ENCODE measurements around the gene HELT.

HELT gene

DNA sequence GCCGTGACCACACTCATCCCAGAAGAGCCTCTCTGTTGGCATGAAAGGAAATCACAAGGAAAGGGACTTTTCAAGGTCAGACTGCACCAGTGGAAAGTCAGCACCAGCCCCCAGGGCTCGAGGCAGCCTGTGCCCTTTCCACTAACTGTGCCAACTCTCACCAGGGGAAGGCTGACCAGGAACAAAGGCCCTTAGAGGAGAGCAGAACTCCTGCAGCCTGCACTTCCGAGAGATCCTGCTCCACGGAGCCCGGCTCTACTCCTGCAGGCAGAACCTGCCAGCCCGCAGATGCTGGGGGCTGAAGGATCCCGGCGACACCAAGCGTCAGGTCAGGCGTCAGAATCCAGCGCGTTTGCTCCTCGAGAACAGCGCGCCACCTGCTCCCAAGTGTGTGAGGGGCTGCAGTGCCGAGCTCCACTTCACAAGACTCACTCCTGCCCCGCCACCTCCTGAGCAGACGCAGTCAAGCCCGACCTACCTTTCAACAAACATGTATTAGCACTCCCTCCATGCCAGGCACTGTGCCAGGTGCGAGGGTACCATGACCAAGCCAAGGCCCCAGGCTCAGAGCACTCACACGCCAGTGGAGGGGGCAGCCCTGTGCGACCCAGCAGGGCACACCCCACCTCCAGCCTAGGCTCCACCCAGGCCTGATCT, 13.6 kb upstream of the HELT start:
- DNase-seq, result peak; percentile 24

DNA sequence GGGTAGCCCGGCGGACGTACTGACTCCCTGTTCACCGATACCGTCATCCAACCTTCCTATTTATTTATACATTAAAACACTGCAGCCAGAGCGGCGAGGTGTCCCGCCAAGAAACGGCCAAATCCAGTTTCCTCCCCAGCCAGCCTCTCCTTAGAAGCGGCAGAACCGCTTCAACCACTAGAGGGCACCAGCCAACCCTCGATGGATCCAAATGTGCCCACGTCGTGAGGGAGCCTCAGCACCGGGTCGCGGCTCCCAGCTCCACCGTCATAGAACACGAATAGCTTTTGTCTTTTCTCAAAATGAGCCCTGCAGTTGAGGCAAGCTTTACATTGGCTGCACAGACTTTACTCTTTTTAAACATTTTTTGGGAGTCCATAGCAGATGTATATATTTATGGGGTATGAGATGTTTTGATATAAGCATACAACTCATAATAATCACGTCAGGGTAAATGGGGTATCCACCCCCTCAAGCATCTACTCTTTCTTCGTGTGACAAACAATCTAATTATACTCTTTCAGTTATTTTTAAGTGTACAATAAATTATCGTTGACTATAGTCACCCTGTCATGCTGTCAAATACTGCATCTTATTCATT, 13.0 kb upstream of the HELT start:
- DNase-seq, result peak; percentile 90

DNA sequence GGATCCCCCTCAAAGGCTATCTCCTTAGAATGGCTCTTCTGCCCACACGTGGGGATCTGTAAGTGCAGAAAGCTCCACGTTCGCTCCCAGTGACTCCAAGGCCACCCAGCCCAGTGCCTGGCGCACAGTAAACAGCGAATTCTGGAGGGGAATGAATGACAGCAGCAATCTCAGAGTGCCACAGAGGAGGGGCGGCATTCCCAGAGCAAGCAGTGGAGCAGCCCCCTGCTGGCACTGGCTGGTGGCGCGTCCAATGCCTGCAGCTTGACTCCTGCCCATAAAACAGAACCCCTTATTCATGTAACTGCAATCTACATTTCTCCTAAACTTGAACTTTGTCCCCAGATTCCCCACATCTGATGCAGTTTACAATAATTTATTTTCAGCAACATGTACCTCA, 6.9 kb upstream of the HELT start:
- DNase-seq, result peak; percentile 49

DNA sequence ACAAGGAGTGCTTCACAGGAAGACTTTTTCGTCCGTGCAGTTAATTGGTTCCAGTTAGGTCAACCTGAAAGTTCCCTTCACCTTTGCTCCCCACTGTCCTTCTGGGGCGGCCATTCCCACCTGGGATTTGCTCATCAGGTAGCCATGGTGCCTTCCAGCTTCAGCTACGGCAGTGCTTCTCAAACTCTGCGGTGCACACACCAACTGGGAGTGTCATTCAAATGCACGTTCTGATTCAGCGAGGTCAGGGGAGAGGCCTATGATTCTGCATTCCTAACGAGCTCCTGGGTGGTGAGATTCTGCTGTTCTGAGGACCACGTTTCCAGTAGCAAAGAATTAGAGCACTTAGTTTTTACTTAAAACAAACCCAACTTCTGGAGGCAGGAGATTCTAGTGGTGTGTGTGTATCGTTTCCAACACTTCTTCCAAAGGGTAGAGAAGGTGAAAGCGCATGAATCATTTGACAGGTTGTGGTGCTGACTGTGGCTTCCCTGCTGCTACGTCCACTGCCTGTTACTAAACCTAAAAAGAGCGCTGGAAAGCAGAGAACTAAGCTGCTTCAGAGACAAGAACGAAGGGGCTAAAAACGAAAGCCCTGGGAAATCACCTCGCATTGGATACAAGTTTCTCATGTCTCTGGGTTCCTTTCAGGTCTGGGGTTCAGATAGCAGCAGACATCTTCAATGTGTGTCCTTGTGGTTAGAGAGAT, 4.7 kb upstream of the HELT start:
- DNase-seq, result no peak

DNA sequence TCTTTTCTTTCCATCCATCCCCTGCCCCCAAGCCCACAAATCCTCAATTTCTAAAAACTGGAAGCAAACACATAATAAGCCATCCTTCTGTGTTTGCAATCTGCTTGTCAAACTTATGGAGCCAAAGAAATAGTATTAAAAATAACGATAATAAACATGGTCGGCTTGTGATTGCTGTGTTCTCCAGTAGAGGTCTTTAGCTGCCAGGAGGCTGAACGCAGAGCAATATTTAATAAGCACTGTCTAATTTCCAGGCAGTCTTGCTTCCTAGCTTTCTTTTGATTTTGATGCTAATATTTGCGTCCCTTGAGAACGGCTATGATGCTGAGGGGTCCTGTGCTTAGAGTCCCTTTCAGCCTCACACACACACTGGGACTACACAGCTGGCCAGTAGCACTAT, 3.2 kb upstream of the HELT start:
- DNase-seq, result peak; percentile 34

DNA sequence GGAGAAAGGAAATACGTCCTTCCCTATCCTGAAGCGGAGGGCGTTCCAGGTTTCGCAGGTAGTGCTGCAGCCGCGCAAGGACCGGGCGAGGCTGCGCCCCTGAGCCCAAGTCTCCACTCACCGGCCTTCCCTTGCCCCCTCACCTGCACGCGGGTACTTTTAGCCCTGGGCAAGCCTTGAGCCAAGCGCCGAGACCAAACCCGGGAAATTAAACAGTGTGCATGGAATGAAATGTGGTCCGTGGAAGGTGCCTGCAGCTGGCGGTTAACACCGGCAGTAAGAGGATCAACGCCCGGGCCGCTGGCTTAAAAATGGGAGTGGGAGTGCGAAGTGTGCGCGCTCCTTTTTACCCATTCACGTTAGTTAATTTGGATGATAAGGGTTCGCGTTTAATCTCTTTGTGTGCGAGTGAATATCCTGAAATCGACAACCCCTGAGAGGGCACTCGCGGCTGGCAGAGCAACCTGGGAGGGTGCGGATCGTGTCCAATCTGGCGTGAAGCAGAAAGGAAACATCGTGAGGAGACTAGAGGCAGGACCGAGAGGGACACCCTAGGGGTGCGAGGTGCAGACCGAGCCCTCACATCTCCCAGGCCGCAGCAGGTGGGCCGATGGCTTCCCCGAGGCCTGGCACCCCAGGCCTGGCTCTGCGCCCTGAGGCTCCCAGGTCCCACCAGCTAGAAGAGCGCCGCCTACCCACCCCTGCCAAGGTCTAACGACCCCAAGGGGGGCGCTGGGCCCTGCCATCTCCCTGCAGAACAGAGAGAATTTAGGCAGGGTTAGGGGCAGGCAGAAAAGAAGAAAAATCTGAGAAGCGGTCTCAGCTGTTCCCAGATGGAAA, 2.0 kb upstream of the HELT start:
- no peak for DNase-seq

DNA sequence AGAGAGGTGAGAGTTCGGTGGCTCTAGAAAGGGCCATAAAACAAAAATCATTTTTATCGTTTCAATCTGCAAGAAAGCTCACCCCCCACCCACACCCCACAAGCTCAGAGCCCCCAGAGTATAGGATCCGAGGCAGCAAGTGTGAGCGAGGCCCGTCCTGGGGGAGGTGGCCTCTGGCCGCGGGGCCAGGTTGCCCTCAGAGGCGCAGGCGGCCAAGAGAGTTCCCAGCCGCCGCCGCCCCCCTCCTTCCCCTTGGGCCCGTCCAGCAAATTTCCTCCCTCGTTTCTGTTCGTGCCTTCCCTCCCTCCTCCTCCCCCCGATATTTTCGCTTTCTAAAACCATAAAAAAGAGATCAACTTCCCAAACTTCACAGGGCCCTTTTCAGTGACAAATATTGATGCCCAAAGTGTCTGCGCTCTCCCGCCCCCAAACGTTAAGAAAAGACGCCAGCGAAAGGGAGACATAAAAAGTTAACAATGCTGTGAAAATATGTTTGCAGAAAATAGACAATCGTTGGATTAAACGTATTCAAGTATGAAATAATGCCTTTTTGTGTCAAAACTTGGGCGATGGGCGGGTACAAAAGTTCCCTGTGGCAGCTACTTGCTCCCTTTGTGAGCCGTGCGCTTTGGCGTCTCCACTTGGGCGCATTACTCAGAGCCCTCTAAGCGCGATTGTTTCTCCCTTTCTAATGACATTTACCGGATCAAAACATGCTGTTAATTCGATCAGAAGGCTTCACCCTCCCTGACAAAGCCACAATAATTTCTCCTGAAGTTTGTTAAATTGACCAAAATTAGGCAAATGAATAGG, 1.1 kb upstream of the HELT start:
- peak; percentile 36 for DNase-seq

DNA sequence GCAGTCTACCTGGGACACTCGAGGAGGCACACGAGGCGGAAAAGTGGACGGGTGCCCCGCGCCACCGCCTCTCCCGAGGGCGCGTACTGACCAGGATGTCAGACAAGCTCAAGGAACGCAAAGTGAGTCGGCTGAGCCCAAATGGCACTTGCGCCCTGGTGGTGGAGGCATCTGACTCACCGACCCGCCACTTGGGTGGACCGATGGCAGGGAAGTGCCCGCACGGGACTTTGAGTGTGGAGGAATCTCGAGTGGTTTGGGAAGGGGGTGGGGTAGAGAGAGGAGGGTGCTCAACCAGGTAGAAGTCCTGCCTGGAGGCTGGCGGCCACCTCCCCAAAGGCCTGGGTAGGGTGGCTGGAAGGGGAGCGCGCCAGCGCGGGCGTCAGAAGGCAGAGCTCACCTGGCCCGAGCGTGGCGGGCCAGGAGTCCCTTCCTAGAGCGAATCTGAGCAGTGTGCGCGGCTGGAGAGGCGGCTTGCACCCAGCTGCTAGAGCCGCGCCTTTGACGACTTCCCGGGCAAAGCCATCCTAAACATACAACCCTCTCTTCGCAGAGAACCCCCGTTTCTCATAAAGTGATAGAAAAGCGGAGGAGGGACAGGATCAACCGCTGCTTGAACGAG, 655 bp downstream of the HELT start:
- no peak for DNase-seq

DNA sequence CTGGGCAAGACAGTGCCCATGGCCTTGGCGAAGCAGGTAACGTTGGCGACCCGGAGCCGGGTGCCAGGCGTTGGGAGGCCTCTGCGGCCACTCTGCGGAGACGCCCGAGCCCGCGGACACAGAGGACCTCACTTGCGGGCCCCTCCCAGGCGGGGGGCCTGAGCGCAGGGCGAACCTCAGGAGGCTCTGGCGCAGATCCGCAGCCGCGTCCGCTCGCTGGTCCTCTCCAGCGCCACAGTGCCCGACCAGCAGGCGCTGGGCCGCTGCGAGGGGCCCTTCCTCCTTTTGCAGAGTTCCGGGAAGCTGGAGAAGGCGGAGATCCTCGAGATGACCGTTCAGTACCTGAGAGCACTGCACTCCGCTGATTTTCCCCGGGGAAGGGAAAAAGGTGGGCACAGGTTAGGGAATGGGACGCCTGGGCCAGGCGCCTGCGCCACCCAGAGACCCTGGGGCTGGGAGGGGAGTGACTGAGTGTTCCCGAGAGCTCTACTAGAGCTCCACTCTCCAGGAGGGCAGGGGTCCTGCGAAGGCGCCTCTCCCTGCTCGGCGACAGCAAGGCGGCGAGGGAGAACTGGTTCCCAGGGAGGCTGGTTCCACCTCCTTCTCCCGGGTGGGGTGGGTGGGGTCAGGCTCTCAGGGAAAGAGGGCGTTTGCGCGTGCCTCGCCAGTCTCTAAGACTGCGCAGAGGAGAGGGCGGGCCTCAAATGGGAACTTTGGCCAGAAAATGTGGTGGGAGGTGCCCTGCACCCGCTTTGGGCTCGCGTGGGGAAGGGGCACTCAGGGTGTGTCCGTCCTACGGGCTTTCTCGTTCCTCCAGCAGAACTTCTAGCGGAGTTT, 1.4 kb downstream of the HELT start:
- DNase-seq, result no peak

DNA sequence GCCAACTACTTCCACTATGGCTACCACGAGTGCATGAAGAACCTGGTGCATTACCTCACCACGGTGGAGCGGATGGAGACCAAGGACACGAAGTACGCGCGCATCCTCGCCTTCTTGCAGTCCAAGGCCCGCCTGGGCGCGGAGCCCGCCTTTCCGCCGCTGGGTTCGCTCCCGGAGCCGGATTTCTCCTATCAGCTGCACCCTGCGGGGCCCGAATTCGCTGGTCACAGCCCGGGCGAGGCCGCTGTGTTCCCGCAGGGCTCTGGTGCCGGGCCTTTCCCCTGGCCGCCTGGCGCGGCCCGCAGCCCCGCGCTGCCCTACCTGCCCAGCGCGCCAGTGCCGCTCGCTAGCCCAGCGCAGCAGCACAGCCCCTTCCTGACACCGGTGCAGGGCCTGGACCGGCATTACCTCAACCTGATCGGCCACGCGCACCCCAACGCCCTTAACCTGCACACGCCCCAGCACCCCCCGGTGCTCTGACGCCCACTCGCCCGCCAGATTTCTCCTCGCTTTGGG, 2.1 kb downstream of the HELT start:
- DNase-seq, result peak; percentile 45

DNA sequence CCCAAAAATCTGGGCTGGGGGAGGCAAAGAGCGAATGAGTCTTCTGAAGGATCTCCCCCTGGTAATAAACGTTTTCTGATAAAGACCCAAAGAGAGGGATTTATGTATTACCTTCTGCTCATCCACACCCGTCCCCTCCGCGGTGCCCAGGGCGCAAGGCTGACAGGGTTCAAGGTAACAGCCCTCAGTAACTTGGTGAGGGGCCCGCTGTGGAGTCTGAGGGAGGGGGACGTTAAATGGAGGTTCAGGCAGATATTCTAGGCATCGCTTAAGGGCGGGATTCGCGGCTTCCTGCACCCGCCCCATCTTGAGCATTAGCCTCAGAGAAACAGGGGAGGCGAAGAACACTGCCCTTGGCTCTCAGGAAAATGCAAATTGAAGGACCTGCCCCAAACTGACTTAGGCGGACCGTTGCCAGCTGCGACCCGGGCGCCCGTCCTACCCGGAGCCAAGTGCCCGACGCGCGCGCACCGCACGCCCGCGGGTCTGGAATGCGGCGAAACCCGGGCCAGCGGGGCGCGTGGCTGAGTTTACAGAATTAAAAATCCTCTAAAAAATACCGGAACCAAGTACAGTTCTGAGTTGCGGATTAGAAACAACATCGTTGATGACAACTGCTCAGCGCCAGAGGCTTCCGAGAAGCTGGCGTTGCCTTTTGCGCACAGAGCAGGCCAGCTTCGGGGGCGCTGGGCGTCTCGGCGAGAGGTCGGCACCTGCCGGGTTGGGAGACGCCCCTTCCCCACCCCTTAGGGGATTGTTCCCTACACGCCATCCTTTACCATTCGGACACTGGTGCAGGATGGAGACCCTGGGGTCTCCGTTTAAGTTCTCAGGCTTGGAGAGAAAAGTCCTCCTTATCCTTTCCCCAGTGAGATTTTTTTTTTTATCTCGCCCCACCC, 2.8 kb downstream of the HELT start:
- DNase-seq, result no peak

DNA sequence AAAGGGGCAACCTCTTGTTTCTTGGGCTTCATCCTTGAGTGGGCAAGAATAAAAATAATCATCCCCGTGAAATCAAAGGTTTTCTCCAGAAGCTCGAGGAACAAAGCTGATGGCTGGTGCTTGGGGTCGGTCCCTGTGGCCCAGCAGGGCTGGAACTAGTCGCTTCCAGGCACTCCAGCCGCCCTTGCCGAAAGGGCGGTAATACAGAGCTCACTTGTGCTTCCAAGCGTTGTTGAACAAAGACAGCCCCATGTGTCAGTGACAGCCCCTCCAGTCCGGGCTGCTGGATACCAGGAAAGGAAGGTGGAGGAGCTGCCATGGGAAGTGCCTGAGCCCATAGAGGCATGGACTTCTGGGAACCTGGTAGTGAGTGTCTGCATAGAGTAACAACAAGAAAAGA, 5.2 kb downstream of the HELT start:
- no peak for DNase-seq

DNA sequence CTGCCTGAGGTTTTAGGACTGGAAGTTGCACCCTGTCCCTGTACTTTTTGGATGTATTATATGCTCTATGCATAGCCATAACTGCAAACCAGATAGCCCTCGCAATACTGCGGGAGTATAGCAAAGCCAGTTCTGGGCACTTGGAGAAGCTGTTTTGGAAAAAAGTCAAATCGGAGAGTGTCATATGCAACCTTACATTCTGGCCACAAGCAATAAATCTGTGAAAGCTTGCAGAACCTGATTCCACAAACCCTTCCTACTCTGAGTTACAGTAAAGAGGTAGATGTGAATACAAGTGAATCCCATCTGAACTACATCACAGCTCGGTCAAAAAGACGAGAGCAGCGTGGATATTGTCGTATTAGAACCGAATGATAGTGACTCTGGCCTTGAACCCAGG, 10.3 kb downstream of the HELT start:
- DNase-seq, result no peak

DNA sequence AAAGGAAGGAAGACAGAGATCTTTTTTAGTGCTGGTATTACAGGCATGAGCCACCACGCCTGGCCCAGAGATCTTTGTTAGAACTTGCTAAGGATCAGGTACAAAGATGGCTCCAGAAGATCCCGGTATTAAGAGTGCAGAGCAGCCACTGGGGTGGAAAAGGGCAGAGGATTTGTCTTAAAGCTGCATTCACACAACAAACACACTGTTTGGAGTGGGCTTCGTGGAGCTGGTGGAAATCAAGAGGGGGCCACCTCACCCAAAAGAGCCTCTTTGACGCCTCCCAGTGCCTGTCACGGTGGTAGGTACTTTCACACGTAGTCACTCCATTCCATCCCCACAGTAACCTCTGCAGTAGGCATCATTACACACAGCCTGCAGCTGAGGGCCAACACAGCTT, 13.3 kb downstream of the HELT start:
- DNase-seq, result no peak

DNA sequence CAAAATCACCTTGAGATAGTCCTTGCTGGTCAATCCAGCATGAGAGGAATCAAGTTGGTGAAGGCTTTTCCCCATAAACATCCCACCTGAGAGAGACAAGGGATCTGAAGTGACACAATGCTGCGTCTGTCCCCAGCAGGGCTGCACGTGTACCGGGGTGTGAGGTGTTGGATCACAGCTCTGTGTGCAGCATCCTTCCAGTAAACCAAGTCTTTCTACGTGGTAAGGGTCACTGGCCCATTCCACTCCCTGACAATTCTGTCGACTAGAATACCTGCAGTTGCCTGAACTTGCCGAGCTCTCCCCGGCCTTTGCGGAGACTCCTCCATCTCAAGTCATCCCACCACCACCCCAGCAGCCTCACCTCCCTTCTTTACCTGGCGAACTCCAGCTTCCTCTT, 14.8 kb downstream of the HELT start:
- no peak for DNase-seq

DNA sequence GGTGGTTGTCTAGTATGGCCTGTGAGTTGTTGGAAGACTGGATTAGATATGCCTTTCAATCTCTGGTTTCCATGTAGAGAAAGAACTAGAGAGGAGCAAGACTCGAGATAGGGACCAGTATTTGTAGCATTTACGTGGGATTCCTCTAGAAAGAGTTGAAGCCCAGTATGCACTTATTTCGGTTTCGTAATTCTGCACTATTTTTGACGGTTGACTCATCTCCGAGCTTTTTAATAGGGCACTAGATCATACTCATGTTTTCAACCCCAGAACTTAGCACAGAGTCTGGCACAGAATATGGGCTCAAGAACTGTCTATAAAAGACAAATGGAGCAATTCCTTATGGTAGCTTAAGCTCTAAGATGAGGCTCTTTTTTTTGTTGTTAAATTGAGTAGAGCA, 15.7 kb downstream of the HELT start:
- DNase-seq, result no peak

DNA sequence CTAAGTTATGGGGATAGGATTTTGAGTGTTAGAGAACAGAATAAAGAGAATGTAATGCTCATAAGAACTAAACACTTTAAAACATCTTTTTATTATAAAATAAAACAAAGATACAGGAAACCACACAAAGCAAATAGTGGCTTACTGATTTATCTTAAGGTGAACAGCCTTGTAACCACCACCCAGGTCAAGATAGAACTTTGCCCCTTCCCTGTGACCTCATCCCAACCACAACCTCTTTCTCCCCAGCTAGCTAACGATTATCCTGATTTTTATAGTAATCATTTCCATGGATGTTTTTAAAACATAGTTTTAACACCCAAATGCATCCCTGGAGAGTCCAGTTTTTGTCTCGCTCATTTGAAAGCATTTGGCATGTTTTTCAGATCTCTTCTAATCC, 17.0 kb downstream of the HELT start:
- DNase-seq, result no peak

DNA sequence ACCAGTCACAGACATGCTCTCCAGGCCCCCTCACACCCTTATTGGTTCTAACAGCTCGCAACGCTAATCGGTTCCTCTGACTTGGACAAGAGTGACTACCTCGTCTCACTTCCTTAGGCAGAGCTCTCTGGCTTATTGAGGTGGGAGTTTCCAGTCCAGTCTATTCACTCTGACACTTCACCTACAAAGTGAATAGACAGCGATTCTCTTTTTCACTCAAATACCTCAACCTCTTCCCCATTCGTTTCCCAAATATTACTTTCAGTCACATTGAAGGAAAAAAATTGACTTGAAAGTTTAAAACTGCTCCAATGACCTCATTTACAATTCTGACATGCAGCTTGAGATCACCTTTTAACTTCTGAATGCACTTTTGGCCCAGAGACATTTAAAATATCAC, 17.7 kb downstream of the HELT start:
- DNase-seq, result no peak

DNA sequence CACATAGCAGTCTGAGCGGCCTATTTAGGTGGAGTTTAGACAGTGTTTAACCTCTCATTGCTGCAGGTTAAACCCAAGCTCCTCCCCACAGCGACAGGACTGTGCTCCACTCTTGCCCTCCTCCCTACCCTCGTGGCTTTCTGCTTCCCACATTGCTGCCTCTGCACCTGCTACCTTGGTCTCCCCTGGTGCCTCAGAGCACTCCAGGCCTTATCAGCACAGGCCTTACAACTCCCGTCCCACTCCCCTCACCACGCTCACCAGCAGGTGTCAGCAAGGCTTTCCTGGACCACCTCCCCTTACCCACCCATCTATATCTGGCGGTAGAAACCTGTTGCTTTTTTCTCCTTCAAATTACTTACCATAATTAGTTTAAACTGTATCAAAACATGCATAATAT, 18.6 kb downstream of the HELT start:
- no peak for DNase-seq
